ENCODE measurements around the gene MME. TPM values are rescaled to one million over a fixed set of nuclear protein-coding genes. Genes with fewer than 3 reads are reported as not detected.

The MME gene
- total and polyA plus RNA-seq, 4 donors, result 4.1 to 20.7 (median 9.5) TPM

GRCh38 chr3:155189478-155189877, 109.4 kb downstream of the MME start (continued):
- TF ChIP-seq, protein P1, sequence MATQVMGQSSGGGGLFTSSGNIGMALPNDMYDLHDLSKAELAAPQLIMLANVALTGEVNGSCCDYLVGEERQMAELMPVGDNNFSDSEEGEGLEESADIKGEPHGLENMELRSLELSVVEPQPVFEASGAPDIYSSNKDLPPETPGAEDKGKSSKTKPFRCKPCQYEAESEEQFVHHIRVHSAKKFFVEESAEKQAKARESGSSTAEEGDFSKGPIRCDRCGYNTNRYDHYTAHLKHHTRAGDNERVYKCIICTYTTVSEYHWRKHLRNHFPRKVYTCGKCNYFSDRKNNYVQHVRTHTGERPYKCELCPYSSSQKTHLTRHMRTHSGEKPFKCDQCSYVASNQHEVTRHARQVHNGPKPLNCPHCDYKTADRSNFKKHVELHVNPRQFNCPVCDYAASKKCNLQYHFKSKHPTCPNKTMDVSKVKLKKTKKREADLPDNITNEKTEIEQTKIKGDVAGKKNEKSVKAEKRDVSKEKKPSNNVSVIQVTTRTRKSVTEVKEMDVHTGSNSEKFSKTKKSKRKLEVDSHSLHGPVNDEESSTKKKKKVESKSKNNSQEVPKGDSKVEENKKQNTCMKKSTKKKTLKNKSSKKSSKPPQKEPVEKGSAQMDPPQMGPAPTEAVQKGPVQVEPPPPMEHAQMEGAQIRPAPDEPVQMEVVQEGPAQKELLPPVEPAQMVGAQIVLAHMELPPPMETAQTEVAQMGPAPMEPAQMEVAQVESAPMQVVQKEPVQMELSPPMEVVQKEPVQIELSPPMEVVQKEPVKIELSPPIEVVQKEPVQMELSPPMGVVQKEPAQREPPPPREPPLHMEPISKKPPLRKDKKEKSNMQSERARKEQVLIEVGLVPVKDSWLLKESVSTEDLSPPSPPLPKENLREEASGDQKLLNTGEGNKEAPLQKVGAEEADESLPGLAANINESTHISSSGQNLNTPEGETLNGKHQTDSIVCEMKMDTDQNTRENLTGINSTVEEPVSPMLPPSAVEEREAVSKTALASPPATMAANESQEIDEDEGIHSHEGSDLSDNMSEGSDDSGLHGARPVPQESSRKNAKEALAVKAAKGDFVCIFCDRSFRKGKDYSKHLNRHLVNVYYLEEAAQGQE (IDR thresholded peaks at IDR 0.05), result no peak
- no peak for TF ChIP-seq JUND (IDR thresholded peaks at IDR 0.05)
- no peak for TF ChIP-seq FOXA1 (IDR thresholded peaks at IDR 0.05)
- TF ChIP-seq HNF4G (IDR thresholded peaks at IDR 0.05), result no peak
- TF ChIP-seq RXRA (IDR thresholded peaks at IDR 0.05), result no peak
- TF ChIP-seq NR2F2 (IDR thresholded peaks at IDR 0.05), result no peak

DNA sequence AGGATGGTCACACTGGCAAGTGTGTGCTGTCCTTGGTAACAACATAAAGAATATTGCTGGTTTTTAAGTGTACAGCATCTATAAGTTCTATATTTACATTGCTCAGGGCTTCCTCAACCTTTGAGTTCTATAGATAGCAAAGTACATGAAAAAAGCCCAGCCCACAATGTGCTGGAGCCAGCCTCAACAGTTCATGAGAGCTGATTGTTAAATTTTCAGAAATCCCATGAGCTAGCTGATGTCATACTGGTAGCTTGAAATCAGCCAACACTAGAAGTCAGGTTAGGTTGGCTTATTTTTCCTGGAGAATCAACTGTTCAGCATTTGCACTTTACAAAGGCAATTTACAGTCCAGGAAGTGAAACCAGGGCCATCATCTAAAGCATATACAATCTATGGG, 110.6 kb downstream of the MME start:
- no peak for DNase-seq (ENCODE audit: low spot score)
- TF ChIP-seq SP1 (IDR thresholded peaks at IDR 0.05), result no peak
- TF ChIP-seq NR2F2 (IDR thresholded peaks at IDR 0.05), result no peak
- TF ChIP-seq GABPA (IDR thresholded peaks at IDR 0.05 in 1 of 2, conservative IDR thresholded peaks at IDR 0.05 in 1 of 2), result no peak
- TF ChIP-seq, protein P2, sequence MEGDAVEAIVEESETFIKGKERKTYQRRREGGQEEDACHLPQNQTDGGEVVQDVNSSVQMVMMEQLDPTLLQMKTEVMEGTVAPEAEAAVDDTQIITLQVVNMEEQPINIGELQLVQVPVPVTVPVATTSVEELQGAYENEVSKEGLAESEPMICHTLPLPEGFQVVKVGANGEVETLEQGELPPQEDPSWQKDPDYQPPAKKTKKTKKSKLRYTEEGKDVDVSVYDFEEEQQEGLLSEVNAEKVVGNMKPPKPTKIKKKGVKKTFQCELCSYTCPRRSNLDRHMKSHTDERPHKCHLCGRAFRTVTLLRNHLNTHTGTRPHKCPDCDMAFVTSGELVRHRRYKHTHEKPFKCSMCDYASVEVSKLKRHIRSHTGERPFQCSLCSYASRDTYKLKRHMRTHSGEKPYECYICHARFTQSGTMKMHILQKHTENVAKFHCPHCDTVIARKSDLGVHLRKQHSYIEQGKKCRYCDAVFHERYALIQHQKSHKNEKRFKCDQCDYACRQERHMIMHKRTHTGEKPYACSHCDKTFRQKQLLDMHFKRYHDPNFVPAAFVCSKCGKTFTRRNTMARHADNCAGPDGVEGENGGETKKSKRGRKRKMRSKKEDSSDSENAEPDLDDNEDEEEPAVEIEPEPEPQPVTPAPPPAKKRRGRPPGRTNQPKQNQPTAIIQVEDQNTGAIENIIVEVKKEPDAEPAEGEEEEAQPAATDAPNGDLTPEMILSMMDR (IDR thresholded peaks at IDR 0.05; ENCODE audit: low read depth, low read length, missing input control), result no peak
- TF ChIP-seq RXRA (IDR thresholded peaks at IDR 0.05), result no peak
- TF ChIP-seq, protein P3, sequence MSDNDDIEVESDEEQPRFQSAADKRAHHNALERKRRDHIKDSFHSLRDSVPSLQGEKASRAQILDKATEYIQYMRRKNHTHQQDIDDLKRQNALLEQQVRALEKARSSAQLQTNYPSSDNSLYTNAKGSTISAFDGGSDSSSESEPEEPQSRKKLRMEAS (IDR thresholded peaks at IDR 0.05), result no peak
- TF ChIP-seq RAD21 (IDR thresholded peaks at IDR 0.05), result no peak
- TF ChIP-seq ZBTB33 (IDR thresholded peaks at IDR 0.05), result no peak
- no peak for TF ChIP-seq YY1 (IDR thresholded peaks at IDR 0.05)
- no peak for TF ChIP-seq FOXA2 (IDR thresholded peaks at IDR 0.05)
- no peak for TF ChIP-seq EGR1 (IDR thresholded peaks at IDR 0.05; ENCODE audit: low read depth in 2 of 2)
- TF ChIP-seq, protein P4, sequence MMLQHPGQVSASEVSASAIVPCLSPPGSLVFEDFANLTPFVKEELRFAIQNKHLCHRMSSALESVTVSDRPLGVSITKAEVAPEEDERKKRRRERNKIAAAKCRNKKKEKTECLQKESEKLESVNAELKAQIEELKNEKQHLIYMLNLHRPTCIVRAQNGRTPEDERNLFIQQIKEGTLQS (IDR thresholded peaks at IDR 0.05), result no peak
- TF ChIP-seq FOXA1 (IDR thresholded peaks at IDR 0.05), result no peak
- TF ChIP-seq, protein P1 (IDR thresholded peaks at IDR 0.05), result no peak
- no peak for TF ChIP-seq TAF1 (conservative IDR thresholded peaks at IDR 0.05)
- TF ChIP-seq JUND (IDR thresholded peaks at IDR 0.05), result no peak
- no peak for TF ChIP-seq HNF4G (IDR thresholded peaks at IDR 0.05)
- TF ChIP-seq HNF4A (conservative IDR thresholded peaks at IDR 0.05), result no peak

More for the DNA sequence above, 110.6 kb downstream of the MME start:
- H3K4me3 ChIP-seq (ENCODE audit: low read depth in 1 of 3, low read length in 3 of 3), result no peak overlapping the region
- H3K27me3 ChIP-seq (ENCODE audit: control insufficient read depth in 4 of 4, insufficient read depth in 4 of 4, low read length in 3 of 4), result no peaks in the 10 kb centered on the region
- H3K27ac ChIP-seq (ENCODE audit: low read depth in 1 of 2, low read length in 2 of 2), result no peak overlapping the region
- no peaks in the 10 kb centered on the region for H3K9me3 ChIP-seq (ENCODE audit: control insufficient read depth in 4 of 4, low read length in 3 of 4)
- no peak overlapping the region for H3K9ac ChIP-seq (ENCODE audit: low read depth in 1 of 2, low read length in 2 of 2)
- no peaks in the 10 kb centered on the region for H3K4me1 ChIP-seq (ENCODE audit: control insufficient read depth in 4 of 4, insufficient read depth in 4 of 4, low read length in 3 of 4)
- H3K36me3 ChIP-seq (ENCODE audit: control insufficient read depth in 4 of 4, insufficient read depth in 3 of 4, low read depth in 1 of 4, low read length in 3 of 4), result no peaks in the 10 kb centered on the region

Data from liver (tissue), 9 donors.